Activated CD8-positive, alpha-beta T cell treated with anti-CD3 and anti-CD28 coated beads for 36 hours (primary cell): Measurements from ENCODE around the gene SYNM. TPM values are rescaled to one million over a fixed set of nuclear protein-coding genes. Genes with fewer than 3 reads are reported as not detected.

ENCODE experiments used
- ATAC-seq: fragments of 200-7000 bp; cut with Tn5 transposase; one replicate; pipeline ENCODE4 v1.10.0; 2021; ENCODE audit warnings: mild to moderate bottlenecking, moderate library complexity
- CTCF ChIA-PET: fragments of 350-600 bp; sonication (Branson Sonifier 250); formaldehyde crosslinking; loops from one replicate; lab custom pipeline; 2021; ENCODE audit warnings: antibody characterized with exemption; lab: Charles Lee
- POLR2A ChIA-PET: fragments of 350-600 bp; sonication (Branson Sonifier 250); formaldehyde crosslinking; loops from one replicate; lab custom pipeline; 2021; ENCODE audit warnings: antibody characterized with exemption; lab: Charles Lee
- DNase-seq: peaks from one replicate; pipeline ENCODE4 v3.0.0-alpha.2; 2020
- H3K27ac Mint-ChIP-seq: one replicate; pipeline ENCODE4 v1.8.0; 2021; ENCODE audit warnings: mild to moderate bottlenecking, mixed read lengths
- H3K27me3 Mint-ChIP-seq: one replicate; pipeline ENCODE4 v1.8.0; 2021; ENCODE audit warnings: mixed read lengths
- H3K36me3 Mint-ChIP-seq: one replicate; pipeline ENCODE4 v1.8.0; 2021; ENCODE audit warnings: low read depth, mixed read lengths
- H3K4me1 Mint-ChIP-seq: one replicate; pipeline ENCODE4 v1.8.0; 2021; ENCODE audit warnings: low read depth, mixed read lengths
- H3K4me3 Mint-ChIP-seq: one replicate; pipeline ENCODE4 v1.8.0; 2021; ENCODE audit warnings: mild to moderate bottlenecking, moderate library complexity, mixed read lengths
- H3K9me3 Mint-ChIP-seq: one replicate; pipeline ENCODE4 v1.8.0; 2021; ENCODE audit warnings: mixed read lengths
- CTCF ChIP-seq: fragments of 200-600 bp; IDR thresholded peaks from one replicate; pipeline ENCODE4 v1.8.0; 2022; ENCODE audit warnings: antibody characterized with exemption, mild to moderate bottlenecking
- intact Hi-C: fragments of 100-400 bp; cut with micrococcal nuclease; formaldehyde crosslinking; loops from one replicate; pipeline ENCODE4 v1.10.0; 2022
- total RNA-seq, 2 experiments: library from RNA; stranded (reverse); gene quantifications; one replicate each; pipeline ENCODE4 v1.2.3, GENCODE V29; 2021

Gene SYNM
- total RNA-seq, 2 experiments from 2014 or later: 0.63 to 0.69 TPM

GRCh38 chr15:99096894-99097426 is 7.9 kb upstream of the SYNM start:
- no peaks in the 10 kb centered on the region for H3K36me3 Mint-ChIP-seq
- H3K4me3 Mint-ChIP-seq: no peak overlapping the region
- TF ChIP-seq CTCF: no peak
- H3K27me3 Mint-ChIP-seq: peaks cover 21% of the 10 kb centered on the region
- CTCF ChIA-PET: interaction anchor here (1.3 kb wide), 1 partner anchor 9 kb away, joined by 4 read pairs; the partner anchor contains the start of gene SYNM
- H3K27ac Mint-ChIP-seq: no peak overlapping the region
- no peaks in the 10 kb centered on the region for H3K9me3 Mint-ChIP-seq
- DNase-seq (no peak), ATAC-seq (no peak)
- intact Hi-C loops: no loop called here
- POLR2A ChIA-PET: interaction anchor here (0.6 kb wide), 1 partner anchor 869 kb away, joined by 3 read pairs; no protein-coding TSS in a partner anchor
- peaks cover 2% of the 10 kb centered on the region for H3K4me1 Mint-ChIP-seq

DNA sequence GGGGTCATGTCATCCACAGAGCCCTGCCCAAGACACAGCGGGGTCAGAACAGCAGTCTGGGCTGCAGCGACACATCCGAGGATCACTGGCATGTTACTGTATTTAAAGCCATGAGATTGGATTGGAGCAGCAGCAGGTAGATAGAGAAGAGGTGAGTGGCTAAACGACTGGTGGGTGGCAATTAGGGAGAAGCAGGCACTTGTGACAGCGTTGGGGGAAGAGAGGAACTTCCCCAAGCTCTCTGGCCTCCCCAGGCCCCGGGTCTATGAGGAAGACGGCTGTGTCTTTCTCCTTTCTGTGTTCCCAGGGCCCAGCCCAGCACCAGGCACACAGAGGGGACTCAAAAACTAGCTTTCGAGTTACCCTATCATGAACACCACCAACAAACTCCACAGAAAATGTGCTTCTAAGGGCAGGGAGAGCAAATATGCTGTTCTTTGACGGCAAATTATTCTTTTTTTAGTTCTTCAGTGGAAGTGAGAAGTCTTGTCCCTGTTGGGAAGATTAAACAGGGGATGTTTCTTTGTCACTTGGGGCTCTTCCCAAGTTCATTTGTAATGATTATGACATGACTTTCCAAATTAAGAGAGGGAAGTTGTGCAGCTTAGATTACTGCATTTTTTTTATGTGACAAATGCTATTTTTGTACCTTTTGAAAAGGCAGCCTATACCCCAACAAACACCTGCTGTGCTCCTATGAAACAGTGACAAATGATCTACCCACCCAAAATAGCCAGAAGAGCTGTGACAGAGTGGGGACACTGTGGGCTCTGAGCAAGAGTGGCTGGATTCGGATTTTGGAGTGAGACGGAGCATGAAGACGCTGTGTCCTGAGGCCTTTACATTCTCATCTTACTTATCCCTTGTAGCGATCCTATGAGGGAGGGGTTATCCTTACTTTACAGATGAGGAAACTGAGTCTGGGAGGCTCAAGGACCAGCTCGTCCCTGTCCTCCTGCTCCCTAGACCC is 7.2 kb upstream of the SYNM start:
- ChIA-PET CTCF (interaction anchor here (1.3 kb wide), 1 partner anchor 8 kb away, joined by 4 read pairs; the partner anchor contains the start of gene SYNM), POLR2A (interaction anchor here (0.6 kb wide), 1 partner anchor 868 kb away, joined by 3 read pairs; no protein-coding TSS in a partner anchor)

DNA sequence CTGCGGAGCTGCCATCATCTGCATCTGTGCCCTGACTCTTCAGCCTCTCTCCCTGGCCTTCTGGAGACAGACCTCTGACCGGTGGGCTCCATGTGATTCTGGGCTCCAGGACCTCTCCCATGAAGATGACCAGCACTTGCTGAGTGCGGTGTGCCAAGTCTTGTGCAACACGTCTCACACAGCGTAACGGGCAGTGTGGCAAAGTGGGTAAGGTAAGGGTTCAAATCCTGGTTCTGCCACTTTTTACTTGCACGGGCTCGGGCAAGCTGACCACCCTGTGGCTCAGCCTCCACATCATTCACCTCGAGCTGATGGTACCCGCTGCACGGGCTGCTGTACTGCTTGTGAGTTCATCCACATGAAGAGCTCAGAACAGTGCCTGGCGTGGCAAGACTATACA is 6.5 kb upstream of the SYNM start:
- no peak for DNase-seq
- POLR2A ChIA-PET: no interaction called here
- Mint-ChIP-seq H3K4me1 (peaks cover 2% of the 10 kb centered on the region), H3K9me3 (no peaks in the 10 kb centered on the region), H3K27ac (no peak overlapping the region), H3K36me3 (no peaks in the 10 kb centered on the region), H3K27me3 (peaks cover 28% of the 10 kb centered on the region), H3K4me3 (no peak overlapping the region)
- ATAC-seq: no peak
- no peak for TF ChIP-seq CTCF
- intact Hi-C loops: no loop called here
- CTCF ChIA-PET: no interaction called here

More for the DNA sequence above, 7.2 kb upstream of the SYNM start:
- Mint-ChIP-seq H3K36me3 (no peaks in the 10 kb centered on the region), H3K27ac (no peak overlapping the region), H3K4me1 (peaks cover 2% of the 10 kb centered on the region), H3K4me3 (no peak overlapping the region), H3K27me3 (peaks cover 25% of the 10 kb centered on the region), H3K9me3 (no peaks in the 10 kb centered on the region)
- intact Hi-C loops: no loop called here
- ATAC-seq (no peak), DNase-seq (no peak)
- no peak for TF ChIP-seq CTCF

DNA sequence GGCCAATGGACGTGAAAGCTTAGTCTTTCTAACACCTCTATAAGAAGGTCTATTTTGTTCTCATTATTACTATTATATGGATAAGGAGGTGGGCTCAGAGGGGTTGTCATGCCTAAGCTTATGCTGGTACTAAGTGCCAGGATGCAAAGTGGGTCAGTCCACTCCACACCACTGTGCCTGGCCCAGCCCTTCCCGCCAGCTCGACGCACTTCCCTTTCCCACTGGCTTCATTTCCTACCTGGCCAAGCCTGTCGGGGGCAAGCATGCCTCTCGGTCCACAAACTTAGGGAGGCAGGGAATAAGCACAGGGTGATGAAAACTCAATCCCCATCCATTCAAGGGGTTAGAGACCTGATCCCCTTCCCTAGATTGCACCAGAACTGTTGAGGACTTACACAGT is 5.9 kb upstream of the SYNM start:
- H3K27ac Mint-ChIP-seq: no peak overlapping the region
- H3K4me1 Mint-ChIP-seq: peaks cover 2% of the 10 kb centered on the region
- no peaks in the 10 kb centered on the region for H3K36me3 Mint-ChIP-seq
- DNase-seq: no peak
- H3K4me3 Mint-ChIP-seq: no peak overlapping the region
- H3K27me3 Mint-ChIP-seq: peaks cover 32% of the 10 kb centered on the region
- POLR2A ChIA-PET: no interaction called here
- no peak for TF ChIP-seq CTCF
- no peaks in the 10 kb centered on the region for H3K9me3 Mint-ChIP-seq
- intact Hi-C loops: no loop called here
- CTCF ChIA-PET: interaction anchor here (0.7 to 3.3 kb wide), 2 partner anchors 39 to 114 kb away, joined by 4 to 15 read pairs; no protein-coding TSS in a partner anchor
- no peak for ATAC-seq
